HG03103 (cell line): ENCODE data around the gene TMEM236.

ENCODE experiments used
- ATAC-seq: cut with Tn5 transposase; IDR thresholded peaks from one replicate; pipeline ENCODE4 v1.9.1; 2021; ENCODE audit warnings: low read depth; ENCODE audit not compliant: unreplicated experiment

Gene TMEM236

DNA sequence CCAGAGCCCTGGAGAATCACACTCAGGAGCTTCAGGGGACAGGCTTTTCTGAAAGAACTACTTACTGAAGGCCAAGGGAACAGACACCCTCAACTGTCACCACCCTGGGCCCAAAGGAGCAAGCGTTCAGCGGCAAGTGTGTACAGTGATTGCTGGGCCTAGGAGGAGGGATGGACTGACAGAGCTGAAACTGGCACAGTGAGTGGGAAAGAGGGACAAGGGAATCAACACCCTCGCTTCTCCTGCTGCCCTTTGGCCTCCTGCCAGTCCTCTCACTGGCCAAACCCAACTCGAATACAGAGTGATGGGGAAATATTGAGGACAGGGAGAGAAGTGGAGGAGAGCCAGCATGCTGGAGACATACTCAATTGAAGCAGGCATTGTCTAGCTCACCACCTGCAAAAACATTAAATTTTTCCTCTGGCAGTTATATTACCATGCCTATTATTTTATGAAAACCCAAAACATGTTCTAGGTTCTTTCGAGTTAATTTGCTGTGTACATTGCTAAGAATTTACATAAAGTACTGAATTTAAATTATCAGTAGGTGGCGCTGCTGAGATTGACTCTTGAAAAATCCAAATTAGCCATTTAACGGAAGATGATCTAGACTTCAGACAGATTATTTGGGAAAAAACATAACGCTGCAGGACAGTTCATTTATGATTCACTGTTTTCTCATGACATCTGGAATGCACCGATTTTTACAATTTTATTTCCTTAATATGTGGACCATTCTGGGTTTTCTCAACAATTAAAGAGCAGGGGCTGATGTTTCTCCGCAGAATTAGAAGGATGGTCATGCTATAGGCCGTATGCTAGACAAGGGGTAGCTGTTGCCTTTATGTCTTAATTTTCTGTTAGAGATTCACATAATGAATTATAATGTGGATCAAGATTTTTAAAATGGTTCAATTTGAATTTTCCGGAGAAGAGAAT is 14.7 kb upstream of the TMEM236 start:
- ATAC-seq: no peak

- no peak for ATAC-seq
These were observed 11.3 kb upstream of the TMEM236 start for GRCh38 chr10:17740668-17741067.

- ATAC-seq: no peak
These were observed 9.1 kb upstream of the TMEM236 start for GRCh38 chr10:17742918-17743317.

DNA sequence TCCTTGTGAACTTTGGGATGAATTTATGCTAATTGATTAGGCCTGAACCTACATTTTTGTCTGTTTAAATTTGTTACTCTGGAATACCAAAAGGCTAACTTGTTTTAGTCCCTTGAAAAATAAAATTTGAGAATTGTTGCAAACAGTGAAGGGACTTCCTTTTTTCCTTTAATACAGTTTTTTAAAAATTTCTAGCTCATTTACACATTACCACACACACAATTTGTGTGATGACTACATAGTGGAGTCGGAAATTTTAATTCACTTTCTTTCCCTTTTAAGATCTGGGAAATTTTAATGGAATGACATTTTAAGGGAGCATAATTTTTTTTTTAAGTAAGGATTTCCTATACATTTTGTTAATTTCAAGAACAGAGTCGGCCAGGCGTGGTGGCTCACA is 8.6 kb upstream of the TMEM236 start:
- no peak for ATAC-seq

DNA sequence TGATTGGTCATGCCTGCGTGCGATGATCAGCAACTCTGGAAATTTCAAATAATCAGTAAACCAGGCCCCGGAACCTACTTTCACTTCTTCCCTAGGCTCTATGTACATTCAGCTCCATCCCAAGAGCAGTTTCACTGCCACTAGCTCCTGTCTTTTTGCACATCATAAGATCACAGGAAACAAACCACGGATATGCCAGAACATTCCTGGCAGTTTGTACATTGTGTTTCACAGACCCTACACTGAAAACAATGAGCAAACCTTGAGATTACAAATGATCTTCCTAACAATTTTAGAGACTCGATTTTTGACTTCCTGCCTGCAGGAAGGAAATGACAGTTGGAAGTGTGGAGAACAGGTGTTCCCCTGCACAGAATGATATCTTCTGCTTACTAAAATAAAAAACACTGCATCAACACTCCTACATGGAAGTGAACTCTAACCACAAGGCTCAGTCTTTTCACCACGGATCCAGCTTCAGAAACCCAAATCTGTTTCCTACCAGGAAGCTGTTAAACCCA is 7.6 kb upstream of the TMEM236 start:
- ATAC-seq: no peak

DNA sequence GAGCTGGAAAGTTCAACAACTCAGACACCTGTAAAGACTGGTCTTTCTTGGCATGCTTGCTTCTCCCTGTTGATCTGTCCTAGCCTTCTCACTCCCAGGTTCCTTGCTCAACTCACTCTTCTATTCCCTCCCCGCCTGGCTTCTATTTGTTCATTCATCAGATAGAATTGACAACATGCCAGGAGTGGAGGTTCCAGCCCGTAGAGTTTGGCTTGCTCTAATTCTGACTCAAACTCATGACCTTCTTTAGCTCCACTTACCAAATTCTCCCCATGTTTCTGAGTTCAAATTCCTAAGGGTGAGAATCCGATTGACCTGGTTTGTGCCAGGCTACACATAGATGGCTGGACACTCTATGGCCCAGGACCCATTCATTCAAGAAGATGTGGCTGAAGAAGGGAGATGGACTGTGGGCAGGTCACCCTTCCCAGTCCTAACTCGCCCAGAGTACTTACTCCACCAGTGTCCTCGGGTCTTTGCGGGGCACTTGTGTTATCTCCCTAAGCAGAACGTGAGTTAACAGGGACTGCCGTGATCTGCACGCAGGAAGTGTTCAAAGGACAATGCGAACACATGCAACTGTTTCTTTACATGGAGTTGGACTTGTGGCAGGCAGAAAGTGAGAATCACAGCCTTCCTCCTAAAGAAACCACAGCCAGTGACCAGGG is 4.0 kb upstream of the TMEM236 start:
- ATAC-seq: no peak

GRCh38 chr10:17749890-17750289 is 2.1 kb upstream of the TMEM236 start:
- ATAC-seq: no peak

DNA sequence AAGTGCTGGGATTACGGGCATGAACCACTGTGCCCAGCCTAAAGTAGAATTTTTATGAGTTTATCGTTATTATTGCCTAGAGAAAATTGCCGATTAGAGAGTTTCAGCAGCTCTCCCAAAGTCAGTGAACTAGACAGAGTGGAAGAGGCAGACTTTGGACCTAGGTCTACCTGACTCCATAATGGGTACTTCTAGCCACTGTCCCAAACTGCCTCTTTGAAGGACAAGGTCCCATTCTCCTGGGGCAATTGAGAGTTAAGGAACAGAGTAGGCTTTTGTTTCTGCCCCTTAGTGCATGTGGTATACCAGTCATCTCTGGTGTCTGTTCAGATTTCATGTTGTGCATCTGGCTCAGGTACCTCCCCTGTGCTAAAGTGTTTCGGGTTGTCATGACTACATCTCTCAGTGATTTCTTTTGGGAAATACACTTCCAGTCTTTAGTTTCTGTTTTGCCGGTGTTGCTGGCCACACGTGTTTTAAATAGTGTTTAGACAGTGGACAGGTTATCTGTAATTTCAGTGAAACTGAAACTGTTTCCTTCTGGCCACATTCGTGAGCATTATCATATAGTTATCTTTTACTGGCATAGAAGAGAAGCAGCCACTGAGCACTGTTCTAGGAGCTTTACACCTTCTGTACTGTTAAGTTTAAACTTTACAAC is 4.7 kb downstream of the TMEM236 start:
- ATAC-seq: peak; percentile 94

- ATAC-seq: no peak
These were observed 6.2 kb downstream of the TMEM236 start for GRCh38 chr10:17758200-17758599.

- no peak for ATAC-seq
These were observed 6.9 kb downstream of the TMEM236 start for GRCh38 chr10:17758896-17759295.

DNA sequence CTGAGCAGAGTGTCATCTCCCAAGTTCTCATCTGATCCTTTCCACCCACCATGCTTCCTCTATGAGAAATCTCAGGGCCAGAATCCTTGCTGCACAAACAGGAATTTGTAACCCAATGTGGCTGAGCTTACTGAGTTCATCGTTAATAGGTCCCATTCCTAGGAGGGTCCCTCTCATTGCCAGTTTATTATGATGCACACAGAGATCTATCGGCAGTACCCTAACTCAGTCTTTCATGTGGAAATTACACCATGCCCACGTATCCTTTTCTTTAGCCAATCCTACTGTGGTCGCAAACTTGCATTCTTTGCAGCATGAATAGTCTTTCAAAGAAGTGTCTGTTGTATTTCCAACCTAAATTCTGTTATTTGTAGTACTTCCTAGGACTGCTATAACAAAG is 12.1 kb downstream of the TMEM236 start:
- no peak for ATAC-seq

DNA sequence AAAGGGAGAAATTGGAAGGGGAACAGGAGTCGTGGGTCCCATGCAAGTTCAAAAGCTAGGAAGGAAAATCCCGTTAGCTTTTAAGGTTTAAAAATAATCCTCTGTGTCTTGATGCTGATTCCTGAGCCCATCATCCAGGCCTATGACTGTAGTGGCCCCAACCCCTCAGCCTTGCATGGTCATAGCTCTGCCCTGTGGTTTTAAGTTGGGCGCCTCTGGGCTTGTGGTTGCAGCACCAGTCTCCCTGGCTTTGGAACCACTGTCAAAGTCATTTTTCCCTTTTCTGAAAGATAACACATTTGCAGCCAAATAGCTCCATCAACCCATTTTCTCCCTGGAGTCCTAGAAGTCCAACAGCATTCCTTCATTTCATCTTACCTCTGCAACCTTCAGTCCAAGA is 13.6 kb downstream of the TMEM236 start:
- ATAC-seq: no peak

- no peak for ATAC-seq
These were observed 14.7 kb downstream of the TMEM236 start for GRCh38 chr10:17766731-17767130.

DNA sequence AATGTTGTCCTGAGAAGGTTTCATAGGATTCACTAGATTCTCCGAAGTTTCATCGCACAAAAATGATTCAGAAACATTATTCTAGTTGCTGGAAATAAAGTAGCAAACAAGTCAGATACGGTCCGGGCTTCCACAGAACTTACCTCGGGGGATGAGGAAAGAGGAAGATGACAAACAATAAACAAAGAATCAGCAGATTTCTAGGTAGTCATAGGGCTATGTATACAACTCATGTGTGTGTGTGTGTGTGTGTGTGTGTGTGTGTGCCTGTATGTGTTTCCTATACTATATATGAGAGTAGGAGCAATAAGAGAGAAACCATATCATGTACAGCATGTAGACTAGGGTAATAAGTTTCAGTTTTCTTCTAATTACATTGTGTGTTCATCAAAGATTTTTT is 16.5 kb downstream of the TMEM236 start:
- no peak for ATAC-seq

DNA sequence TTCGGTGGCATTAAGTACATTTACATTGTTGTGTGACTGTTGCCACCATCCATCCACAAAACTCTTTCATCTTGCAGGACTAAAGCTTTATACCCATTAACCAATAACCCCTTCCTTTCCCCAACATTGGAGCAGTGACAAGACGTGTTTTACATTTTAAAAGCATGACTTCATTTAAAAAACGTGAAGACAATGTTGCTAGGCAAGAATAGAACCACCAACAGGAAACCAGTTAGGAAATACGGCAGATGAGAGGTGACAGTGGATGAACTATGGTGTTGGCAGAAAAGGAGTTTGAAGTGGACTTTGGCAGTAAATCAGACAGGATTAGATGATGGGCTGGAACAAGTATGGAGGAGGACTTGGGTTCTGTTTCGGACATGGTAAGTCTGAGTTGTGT is 17.0 kb downstream of the TMEM236 start:
- ATAC-seq: no peak

DNA sequence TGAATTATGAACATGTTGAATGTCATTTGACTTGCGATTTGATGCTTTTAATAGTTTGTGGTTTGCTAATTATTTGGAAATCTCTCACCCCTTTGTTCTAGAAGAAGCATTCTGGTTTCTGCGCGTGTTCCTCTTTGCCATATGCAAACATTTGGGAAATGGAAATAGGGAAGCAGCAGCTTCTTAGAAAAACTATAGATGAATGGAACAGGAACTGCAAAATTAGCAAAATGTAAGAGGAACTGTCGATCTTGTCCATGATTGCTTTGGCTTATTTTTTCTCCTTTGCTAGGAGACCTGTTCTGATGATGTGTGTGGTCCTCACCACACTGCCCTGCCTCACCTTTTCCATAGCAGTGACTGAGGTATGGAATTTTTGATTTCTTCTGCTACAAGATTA is 19.0 kb downstream of the TMEM236 start:
- ATAC-seq: no peak

DNA sequence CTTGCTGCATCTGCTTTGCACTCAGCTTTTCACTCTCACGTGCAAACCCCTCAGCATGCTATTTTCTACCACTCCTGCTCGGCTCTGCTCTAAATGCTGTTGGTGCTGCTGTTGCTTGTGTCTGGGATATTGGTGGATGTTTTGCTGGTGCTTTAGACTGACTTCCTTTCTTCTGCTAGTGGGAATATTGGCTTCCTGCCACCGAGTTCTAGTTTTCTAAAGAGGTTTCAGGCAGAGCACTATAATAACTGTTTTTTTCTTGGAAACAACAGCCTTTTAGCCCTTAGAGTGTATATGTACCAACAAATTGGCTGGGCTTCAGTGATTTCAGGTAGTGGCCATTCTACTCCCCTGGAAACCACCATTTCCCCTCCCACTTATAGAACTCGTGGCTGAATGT is 27.8 kb downstream of the TMEM236 start:
- no peak for ATAC-seq

- ATAC-seq: no peak
These were observed 28.7 kb downstream of the TMEM236 start for GRCh38 chr10:17780727-17781126.

DNA sequence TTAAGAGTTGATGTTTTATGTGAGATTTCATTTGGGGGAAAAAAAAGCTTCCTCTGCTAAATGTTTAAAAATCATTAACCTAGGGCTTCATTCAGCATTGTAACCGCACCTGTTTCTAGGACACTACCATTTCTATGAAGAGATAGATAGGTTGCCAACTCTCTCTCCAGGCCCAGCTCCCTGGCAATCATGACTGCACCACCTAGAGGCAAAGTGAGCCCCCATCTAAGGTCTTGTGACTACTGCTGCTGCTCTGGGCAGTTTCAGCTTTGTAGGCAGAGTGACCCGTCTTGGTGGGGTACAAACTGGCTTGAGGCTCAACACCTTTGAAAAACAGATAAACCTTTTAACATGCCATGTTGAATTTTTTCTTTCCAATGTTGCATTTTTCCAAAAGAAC is 29.9 kb downstream of the TMEM236 start:
- ATAC-seq: no peak

GRCh38 chr10:17782921-17783665 is 31.1 kb downstream of the TMEM236 start:
- no peak for ATAC-seq

DNA sequence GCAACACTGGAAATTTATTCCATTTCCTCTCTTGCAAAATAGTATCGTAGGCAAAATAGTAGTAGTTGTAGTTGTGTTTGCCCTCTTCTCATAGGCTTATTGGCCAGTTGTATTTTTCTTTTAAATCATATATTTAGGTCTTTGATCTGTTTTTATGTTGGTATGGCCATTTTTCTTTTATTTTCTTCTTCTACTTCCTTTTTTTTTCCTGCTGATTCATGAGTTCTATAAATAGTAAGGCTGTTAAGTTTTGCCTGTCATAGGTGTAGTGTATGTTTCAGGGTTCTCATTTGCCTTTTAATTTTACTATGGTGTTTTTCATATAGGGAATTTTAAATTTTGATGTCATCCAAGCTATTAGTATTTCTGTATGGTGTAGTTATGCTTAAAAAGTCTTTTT is 31.8 kb downstream of the TMEM236 start:
- ATAC-seq: no peak
